C4-2B (cell line): ENCODE data around the gene C1orf159.
A peak's percentile ranks its signal among the peaks of the same experiment; 100 is the strongest.

Source experiments
- H3K27ac ChIP-seq: fragments of 450-650 bp; 2 replicates; pipeline ENCODE4 v1.5.1; 2017
- ZFX ChIP-seq: fragments of 450-650 bp; IDR thresholded peaks from 2 replicates; pipeline ENCODE4 v1.6.1; 2017
- TF ChIP-seq, protein P1 (sequence below): fragments of 450-650 bp; conservative IDR thresholded peaks from 2 replicates; pipeline ENCODE4 v1.5.1; 2017; ENCODE audit warnings: mild to moderate bottlenecking

The C1orf159 gene

DNA sequence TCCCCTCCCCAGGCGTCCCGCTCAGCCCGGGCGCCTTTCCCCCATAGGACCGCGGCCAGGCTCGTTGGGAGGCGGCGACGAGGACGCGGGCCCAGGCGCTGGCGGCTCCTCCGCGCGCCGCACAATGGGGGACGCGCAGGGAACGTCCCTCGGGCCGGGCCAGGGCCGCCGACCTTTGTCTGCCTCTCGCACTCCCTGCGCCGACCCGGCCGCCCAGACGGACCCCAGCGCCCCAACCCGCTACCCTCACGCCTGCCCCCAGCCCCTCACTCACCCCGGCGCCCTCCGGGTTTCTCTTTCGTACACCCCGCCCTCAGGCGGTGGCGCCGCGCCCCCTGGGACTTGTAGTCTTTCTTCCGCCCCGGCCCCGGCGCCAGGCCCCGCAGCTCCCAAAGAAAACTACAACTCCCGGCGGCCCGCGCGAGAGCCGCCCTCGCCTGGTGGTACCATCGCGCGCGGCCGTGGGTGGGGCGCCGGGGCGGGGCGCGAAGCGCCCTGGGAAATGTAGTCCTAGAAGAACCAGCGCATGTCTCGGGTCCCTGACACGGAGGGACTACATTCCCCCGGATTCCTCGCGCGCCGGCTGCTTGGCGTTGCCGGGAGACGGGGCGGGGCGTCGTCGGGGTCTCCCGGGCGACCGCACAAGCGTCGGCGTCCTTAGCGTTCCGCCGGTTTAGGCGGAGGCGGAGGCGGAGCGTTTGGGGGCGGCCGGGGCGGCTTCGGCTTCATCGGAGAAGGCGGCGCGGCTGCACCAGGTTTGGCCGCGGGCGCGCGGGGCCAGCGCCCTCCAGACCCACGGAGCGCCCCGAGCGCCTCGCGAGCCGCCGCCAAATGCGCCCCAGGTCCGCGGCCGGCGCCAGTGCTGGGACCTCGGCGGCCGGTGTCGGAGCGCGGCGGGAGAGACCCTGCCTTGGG is at the start of gene C1orf159:
C1orf159 (minus strand) TSS at position 304 of the 915 bp plus-strand sequence. CDS start 24,546 bp downstream, outside the sequence.
- H3K27ac ChIP-seq: peak within 1 kb of the TSS; percentile 72
- TF ChIP-seq, protein P1, sequence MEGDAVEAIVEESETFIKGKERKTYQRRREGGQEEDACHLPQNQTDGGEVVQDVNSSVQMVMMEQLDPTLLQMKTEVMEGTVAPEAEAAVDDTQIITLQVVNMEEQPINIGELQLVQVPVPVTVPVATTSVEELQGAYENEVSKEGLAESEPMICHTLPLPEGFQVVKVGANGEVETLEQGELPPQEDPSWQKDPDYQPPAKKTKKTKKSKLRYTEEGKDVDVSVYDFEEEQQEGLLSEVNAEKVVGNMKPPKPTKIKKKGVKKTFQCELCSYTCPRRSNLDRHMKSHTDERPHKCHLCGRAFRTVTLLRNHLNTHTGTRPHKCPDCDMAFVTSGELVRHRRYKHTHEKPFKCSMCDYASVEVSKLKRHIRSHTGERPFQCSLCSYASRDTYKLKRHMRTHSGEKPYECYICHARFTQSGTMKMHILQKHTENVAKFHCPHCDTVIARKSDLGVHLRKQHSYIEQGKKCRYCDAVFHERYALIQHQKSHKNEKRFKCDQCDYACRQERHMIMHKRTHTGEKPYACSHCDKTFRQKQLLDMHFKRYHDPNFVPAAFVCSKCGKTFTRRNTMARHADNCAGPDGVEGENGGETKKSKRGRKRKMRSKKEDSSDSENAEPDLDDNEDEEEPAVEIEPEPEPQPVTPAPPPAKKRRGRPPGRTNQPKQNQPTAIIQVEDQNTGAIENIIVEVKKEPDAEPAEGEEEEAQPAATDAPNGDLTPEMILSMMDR: no peak
- peak; percentile 59; the same call in 1 of the 2 replicates for TF ChIP-seq ZFX

- no peak for TF ChIP-seq ZFX
- H3K27ac ChIP-seq: peak overlapping the region; percentile 100
These were observed 49.6 kb upstream of the C1orf159 start for GRCh38 chr1:1165485-1165884.

DNA sequence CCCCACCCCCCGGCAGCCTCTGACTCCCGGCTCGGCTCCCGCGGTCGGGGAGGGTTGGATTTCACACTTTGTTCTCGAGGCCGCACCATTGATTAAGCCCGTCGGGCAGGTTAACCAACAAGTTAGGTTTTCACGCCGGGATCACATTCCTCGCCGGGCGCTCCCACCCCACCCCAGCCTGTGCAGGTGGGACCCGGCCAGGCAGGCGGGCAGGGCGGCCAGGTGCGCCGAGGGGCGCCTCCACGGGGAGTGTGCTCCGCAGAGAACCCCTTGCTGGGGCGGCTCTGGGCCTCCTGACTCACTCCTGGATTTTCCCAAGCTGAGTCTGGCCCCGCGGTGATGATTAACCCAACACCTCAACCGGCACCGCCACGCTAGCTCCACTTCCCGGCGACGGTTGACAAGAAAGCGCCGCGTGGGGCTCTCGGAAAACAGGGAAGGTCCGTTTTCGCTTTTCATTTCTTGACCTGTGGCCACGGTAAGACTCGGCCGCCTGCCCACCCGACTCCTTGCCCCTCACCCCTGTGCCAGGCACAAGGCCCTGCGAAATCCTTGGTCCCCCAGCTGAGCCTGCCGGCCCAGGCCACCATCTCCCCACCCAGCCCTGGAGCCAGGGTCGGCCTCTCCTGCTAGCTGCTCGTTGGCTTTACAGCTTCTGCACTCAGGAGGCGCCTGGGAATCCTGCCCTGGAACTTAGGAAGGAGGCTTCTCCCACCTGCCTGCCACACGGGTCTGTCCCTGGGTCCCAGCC is 49.0 kb upstream of the C1orf159 start:
- H3K27ac ChIP-seq: peak overlapping the region; percentile 100
- TF ChIP-seq ZFX: peak; percentile 31; the same call in 1 of the 2 replicates
- TF ChIP-seq, protein P1: no peak

GRCh38 chr1:1164361-1164700 is 48.4 kb upstream of the C1orf159 start:
- TF ChIP-seq ZFX: no peak
- TF ChIP-seq, protein P1: no peak
- H3K27ac ChIP-seq: peak overlapping the region; percentile 100

GRCh38 chr1:1163538-1164070 is 47.7 kb upstream of the C1orf159 start:
- H3K27ac ChIP-seq: peak overlapping the region; percentile 100
- TF ChIP-seq, protein P1: no peak

DNA sequence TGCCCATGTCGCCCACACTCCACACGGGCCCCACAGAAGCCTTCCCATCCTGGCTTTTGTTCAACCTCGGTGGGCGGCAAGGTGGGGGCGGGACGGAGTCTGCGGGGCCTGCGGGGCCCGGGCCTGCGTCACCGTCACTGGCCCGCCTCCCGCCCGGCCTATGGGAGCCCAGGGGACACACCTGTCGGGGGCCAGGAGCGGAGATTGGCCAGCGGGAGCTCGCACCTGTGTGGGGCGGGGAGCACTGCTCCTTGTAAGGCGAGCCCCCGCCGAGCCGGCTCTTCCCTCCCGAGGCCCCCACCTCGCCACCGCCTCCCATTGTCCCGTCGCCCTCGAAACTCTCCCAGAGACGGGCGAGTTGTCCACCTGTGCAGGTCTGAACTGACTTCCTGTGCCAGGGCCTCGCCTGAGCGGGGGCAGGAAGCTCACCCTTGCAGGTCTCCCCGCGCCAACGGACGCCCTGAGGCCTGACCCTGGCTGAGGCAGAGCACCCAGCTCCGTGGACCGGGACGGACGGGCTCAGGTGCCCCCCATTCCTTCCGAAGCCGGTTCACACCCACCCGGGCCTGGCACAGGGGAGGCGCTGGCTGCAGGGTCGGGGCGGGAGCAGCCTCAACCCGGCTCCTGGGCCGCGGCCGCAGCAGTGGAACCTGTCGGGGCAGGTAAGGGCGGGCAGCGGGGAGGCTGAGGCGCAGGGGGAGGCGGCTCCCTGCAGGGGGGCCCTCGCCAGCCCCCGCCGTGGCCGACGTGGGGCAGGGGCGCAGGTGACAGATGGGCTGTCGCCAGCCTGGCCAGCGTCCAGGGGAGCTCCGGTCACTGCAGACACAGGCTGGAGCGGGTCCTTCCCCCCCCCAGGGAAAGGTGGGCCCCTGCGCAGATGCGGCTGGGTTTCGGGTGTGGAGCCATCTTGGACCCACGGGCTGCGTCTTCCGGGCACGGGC is 47.0 kb upstream of the C1orf159 start:
- H3K27ac ChIP-seq: peak overlapping the region; percentile 100
- TF ChIP-seq, protein P1: no peak
- peak; percentile 85 for TF ChIP-seq ZFX

- H3K27ac ChIP-seq: peak overlapping the region; percentile 100
- TF ChIP-seq, protein P1: no peak
- TF ChIP-seq ZFX: no peak
These were observed 45.8 kb upstream of the C1orf159 start for GRCh38 chr1:1161683-1162079.
